NCI-H2107 (cell line): ENCODE measurements around the gene DOCK11.

Experiments used
- DNase-seq: peaks from one replicate; lab custom pipeline; 2025; lab: John Stamatoyannopoulos, UW

DOCK11 gene

DNA sequence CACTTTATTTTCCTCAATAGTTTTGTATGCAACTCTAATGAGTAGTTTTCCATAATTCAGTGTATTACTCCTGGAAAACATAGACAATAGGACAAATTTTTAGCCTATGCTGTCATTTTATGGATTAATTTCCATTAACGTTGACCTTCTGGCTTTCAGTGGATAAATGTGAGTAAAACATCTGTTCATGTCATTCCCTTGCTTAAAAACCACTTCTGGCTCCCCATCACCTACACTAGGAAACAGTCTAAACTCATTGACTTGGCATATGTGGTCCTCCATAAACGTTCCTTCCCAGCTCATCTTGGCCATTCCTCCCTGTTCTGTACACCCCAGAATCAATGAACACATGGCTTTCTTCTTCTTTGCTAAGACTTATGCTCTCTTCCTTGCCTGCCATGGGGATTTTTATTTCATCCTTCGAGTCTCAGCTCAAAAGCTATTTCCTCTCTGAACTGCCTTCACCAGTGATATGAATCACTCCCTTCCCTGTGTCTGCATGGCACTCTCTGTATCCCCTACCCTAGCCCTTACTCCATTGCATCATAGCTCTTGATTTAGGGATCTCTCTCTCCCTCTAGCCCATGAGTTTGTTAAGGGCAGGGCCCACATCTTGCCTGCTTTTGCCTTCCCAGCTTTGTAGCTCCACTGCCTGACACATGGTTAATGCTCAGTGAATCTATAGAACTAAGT lies 34.8 kb downstream of the DOCK11 start:
- DNase-seq, result no peak

DNA sequence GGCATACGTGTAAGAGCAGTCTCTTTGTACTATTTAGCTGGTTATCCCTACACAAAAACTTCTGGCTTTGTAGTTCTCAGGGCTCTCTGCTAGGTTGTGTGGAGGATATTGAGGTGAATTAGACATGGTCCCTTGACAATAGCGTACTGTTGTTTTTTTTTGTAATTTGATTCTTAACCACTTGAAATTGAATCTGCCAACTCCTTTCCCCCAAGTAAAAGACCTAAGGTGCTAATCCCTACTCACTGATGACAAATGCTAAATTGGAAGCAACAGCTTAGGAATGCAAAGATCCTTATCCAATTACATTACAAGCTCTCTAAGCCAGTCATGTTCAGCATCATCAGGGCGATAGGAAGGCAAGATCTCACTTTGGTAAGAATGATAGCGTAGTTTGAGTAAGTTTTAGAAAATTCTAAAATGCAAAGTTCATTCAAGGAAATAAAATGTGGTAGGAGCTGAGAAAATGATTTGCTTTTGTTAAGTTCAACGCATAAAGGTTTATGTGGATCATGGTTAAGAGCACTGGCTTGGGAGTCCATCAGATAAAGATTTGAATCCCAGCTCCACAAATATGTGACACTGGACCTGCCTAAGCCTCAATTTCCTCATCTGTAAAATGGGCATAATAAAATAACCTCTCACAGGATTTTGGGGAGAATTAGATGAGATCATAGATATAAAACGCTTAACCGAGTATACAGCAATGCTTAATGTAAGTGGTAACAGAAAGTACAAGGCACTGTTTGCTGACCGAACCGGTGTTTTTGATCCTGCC lies 39.3 kb downstream of the DOCK11 start:
- DNase-seq, result no peak

DNA sequence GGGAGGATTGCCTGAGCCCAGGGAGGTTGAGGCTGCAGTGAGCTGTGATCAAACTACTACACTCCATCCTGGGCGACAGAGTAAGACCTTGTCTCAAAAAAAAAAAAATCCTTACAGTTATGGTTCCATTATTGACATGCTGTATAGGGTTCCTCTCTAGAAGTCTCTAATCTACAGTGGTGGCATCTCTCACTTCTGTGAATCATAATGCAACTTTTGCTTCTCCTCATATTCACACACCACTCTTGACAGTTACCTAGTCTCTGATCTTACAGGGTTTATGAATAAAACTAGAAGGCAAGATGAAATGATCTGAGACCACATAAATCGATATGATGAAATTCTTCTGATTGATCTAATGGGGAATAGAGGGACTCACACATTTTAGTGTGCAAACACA lies 40.6 kb downstream of the DOCK11 start:
- no peak for DNase-seq

DNA sequence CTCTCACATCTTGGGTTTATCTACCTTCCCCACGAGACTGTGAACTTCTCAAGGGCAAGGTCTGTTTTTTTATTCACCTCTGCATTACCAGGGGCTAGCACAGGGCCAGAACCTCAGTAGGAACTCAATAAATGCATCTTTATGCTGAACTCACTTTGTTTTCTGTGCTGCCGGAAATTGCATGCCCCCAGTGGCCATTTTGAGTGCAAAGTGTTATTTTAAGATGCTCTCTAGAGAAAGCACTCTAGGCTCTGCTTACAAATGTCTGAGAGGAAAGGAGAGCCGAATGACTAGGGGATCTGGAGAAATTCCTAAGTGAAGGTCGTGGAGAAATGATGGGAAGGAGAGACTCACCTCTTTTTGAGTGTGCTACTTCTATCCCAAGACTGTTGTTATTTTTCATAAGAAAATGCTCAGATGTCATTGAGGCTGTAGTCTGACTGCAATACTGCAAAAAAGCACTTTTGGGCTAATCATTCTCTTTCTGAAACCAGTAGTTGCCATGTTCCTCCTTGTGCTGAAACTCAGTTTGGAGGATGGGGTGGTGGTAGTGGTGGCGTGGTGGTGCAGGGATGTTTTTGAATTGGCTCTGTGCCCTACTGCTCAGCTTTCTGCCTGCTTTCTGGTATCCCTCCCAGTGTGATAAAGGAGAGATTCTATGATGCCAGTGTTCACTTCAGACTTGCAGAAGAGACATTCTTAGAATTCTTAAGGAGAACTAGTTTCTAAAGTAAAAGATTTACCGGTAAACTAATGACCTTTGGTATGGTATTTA lies 41.3 kb downstream of the DOCK11 start:
- no peak for DNase-seq

DNA sequence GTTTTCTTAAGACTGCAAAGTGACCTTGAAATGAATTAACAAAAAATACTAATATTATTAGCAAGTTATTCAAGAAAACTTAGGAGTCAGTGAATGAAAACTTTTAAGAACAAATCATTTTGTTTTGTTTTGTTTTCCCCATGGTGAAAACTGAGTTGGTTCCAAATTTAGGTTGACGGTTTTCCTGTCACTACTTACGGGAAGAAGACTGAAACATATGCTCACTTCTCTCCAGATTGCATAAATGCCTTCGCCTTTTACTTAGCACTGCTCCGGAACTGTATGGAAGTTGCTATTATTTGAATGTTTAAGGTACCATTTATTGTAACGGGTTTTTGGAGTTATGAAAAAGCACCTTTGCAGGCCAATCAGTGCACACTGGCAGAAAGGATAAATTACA lies 42.8 kb downstream of the DOCK11 start:
- DNase-seq, result no peak

DNA sequence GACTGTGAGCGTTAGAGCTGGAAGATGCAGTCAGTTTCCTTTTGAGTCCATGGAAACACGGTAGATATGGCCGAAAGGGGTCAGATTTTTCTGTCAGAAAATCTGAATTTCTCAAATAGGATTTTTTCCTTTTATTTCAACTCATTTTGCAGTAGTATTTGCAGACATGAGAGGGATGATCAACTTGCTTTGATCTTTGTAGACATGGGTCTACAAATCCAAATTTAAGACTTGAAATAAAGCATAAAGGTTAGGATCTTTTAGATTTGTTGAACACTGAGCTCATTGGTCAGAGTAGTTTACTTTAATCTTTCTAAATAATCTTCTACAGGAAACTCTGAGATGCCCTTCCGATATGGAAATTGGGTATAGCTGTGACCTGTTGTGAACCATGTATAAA lies 44.7 kb downstream of the DOCK11 start:
- no peak for DNase-seq

DNA sequence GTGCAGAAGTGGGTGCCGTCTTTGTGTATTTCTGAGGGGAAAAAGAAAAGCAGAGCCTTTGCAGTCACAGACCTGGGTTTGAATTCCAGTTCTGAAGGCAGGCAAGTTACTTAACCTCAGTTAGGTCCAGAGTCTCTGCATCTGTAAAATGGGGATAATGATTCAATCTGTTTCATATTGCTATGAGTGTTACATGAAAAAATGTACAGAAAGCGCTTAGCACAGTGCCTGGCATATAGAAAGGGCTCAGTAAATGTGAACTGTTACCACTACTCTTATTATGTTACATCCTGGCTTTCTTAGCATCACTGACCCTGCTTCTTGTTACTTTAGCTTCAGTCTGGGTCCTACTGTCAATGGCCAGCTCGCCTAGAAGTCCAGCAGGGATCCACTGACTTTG lies 45.9 kb downstream of the DOCK11 start:
- DNase-seq, result no peak

DNA sequence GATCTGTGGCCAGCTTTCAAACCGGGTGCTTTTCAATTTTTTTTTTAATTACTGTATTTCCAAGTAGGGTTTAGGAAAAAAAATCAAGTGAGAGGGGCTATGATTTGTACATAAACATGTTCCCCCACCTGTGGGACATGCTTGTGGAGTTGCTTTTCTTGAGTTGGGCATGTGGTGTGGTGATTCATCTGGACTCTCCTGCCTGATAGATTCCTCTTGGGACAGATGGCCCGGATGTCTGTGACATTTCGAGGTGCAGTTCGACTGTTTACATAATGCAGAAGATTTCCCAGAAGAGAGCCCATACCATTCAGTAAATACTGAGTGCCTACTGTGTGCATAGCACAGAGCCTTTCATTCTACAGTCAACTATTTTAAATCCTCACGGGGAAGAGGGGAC lies 49.9 kb downstream of the DOCK11 start:
- no peak for DNase-seq

DNA sequence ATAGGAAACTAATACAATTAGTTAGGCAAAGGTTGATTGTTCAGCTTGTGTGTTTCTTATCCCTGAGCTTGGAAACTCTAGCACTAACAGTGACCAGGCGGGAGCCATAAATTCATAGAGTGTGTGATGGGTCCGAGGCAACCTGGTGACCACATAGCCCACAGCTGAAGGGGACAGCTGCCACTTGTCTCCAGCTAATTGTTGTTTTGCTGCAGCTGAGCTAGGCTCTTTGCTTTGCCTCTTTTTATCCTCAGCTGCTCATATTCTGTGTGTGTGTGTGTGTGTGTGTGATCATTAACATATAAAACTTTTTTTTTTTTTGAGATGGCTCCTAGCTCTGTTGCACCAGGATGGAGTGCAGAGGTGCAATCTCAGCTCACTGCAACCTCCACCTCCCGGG lies 53.2 kb downstream of the DOCK11 start:
- DNase-seq, result no peak

DNA sequence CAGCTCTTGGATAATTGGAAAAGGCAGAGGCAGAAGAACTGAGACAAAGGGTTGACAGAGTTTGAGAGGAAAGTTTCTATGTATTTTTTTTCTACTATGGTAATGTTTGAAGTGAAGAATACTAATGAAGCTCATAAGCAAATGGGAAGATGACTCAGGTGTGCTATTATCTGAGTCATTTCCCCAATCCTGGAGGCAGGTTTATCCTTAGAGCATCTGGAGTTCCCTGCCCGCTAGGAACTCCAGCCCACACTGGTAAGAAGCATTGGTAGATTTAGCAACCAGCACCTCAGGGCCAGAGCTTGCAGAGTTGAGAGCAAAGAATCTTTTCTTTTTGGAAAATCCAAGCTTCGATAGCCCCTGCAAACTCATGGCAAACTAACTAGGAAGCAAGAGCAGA lies 55.2 kb downstream of the DOCK11 start:
- no peak for DNase-seq

DNA sequence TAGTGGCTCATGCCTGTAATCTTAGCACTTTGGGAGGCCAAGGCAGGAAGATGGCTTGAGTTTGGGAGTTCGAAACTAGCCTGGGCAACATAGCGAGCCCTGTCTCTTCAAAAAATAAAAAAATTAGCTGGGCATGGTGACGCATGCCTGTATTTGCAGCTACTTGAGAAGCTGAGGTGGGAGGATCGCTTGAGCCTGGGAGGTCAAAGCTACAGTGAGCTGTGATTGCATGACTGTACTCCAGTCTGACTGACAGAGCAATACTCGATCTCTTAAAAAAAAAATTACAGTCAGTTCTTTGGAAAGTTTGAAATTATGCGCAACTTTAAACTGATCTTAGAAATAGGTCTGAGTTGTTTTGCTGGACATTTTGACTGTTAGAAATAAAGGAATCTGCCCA lies 55.8 kb downstream of the DOCK11 start:
- no peak for DNase-seq

DNA sequence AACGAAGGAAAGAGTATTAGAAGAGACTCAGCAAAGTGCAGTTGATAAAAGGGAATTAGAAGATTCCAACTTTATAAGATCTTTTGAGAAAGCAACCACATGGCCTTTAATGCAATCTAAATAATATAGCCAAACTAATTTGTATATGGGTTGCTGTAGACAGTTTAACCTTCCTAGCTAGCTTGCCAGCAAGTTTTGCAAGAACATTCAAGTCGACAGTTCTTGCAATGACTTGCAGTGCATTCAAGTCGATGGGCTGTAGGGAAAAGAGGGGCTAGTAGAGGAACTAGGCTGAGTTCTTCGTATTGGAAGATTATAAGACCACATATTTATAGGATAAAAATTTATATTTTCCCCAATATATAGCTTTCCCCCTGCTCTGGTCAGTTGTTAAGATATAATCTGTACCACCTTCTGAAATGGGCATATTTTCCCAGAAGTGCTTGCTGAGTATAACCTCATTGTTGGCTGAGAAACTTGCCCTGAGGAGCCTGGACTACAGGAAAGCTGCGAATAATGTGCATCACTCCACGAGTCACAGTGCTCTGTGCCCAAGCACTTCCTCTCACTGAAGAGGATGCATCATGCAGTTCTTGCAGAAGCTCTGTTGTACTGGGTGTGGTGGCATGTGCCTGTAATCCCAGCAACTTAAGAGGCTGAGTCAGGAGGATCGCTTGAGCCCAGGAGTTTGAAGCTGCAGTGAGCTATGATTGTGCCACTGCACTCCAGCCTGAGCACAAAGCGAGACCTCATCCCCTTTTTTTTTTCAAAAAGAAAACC lies 56.7 kb downstream of the DOCK11 start:
- DNase-seq, result no peak

DNA sequence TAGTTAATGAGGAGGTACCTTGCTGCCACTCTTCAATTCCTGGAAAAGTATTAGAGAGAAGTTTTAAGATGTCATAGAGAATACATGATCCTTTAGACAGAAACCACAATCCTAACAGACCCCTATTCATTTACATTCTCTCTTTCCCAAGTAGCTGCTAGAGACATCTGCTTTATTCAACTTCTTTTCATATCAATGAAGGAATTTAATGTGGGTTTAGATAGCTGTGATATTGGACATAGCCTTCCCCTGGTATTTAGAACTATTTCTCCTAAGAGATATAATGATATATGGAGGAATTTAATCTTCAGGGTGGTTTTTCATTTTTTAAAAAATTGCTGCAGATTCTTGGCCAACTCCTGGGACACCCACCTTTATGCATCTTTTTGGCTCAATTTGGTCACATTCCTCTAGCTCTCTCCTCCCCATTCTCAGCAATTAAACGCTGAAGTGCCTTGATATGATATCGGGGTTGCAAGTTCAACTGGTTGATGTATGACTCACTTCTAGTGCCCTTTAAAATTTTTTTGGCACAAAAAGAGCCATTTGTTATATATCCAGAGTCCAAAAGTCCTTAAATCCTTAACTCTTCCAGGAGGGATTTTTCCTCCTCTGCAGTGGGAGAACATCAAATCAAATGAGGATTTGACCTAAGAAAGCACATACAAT lies 57.6 kb downstream of the DOCK11 start:
- DNase-seq, result no peak

DNA sequence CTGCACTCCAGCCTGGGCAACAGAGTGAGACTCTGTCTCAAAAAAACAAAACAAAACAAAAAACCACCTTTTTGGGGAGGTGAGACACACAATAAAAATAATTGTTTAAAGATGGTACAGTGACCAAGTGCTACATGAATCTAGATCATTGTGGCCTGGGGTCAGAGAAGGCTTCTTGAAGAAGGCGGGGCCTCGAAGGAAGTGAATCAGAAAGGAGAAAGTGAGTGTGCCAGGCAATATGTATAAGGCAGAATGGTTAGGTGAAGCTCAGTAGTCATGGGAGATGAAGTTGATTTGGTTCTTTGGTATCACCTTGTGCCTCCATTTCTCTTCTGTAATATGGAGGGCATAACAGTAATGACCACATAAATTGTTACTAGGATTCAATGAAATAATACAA lies 58.9 kb downstream of the DOCK11 start:
- no peak for DNase-seq

DNA sequence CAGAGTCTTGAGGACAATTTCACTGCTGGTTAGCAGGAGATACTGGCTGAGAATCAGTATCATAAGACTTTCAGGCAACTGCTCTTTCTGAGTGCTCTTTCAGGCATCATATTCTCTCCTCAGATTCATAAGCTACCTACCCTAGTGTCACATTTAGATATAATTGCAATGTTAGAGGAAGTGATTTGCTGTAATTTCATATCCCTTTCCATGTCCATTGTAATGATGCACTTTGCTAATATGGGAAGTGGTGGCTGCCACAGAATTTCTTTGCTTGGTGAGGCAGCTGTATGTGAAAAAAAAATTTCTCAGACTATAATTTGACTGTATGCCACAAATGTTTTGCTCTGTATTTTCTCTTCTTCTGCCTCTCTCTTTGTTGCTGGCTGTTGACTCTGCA lies 63.3 kb downstream of the DOCK11 start:
- DNase-seq, result no peak

DNA sequence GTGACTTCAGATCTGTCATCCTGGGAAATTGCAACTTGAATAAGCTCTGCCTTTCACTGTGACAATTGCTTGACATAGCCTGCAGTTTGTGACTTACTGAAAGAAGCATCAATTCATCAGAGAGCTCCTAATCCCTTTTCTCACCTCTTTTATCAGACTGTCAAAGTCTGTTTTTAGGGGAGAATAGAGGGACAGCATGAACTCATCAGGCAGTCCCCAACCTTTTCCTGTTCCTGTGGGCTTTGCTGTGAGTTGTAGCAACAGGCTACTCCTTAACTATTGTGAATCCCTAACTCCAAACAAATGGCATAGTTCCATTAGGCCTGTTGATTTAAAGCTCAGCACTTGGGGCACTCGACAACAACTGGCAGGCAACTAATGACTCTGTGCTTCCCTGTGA lies 64.9 kb downstream of the DOCK11 start:
- DNase-seq, result no peak

DNA sequence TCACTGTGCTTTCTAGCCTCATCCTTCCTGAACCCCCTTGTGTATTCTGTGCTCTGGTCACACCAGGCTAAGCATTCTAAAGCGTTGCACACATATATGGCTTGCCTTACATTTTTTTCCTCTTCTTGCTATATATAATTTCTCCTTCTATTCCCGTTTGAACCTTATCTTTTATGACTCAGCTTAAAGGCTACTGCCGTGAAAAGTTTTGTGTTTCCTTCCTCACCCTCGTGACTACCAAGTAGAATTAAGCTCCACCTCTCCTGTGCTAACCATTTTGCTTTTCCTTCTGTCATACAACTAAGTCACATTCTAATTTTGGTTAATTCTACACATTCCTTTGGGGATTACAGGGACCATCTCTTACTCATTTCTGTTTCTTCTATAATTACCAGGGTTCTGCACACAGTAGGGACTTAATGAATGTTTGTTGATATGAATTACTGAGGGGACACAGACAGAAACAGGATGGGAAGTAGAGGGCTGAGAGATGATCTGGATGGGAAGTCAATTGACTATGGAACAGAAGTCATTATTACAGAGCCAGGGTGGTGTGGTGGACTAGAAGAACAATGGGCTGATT lies 67.1 kb downstream of the DOCK11 start:
- DNase-seq, result no peak

DNA sequence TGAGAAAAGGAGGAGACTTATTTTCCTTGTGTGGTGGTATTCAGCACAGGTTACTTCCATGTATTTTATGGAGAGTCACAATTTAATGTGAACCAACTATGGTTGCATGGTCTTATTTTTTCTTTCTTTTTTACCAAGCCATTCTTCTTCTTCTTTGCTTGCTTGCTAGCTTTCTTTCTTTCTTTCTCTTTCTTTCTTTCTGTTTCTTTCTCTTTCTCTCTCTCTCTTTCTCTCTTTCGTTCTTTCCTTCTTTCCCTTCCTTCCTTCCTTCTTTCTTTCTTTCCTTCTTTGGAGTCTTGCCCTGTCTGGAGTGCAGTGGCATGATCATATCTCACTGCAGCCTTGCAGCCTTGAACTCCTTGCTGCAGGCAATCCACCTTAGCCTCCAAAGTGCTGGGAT lies 68.9 kb downstream of the DOCK11 start:
- DNase-seq, result no peak

DNA sequence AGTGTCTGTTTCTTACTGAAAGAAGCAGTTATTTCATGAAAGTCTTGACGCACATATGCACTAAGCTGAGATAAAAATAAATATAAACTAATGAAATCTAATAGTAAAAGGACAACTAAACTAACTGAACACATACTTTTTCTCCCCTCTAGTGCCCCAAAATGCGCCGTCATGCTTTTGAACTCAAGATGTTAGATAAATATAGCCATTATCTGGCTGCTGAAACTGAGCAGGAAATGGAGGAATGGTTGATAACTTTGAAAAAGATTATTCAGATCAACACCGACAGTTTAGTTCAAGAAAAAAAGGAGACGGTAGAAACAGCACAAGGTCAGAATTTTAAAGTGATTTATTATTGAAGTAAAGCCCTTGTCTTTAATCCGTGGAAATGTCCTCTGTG lies 70.2 kb downstream of the DOCK11 start:
- DNase-seq, result no peak

DNA sequence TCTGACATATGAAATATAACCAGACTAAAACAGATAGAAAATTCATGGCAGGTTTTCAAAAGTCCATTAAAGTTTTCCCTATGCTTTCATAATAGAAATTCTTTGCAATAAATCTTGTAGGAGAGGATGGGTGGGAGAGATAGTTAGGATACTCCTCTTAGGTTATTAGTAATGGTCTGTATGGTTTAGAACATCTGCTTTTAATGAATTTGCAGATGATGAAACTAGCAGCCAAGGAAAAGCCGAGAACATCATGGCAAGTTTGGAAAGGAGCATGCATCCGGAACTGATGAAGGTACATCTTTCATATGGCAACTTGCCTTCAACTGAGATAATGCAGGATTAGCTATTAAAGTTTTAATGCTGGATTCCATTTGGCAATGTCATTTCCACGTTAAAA lies 70.7 kb downstream of the DOCK11 start:
- DNase-seq, result no peak

DNA sequence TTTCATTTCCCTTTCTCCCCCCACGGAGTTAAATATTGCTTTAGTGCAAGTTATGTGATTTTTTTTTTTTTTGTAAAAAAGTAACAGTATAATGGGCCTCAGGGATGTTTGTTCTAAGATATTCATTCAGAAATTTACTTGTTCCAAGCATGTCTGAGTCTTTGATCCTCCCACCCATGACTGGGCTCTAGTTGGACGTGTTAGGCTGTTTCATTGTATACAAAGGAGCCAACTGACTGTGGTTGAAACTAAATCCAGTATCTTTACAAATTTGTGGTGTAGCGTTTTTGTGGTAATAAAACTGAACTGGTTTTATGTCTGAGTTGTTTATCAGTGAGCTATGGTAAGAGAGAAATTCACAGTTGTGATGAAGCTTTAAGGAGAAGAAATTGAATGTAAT lies 74.1 kb downstream of the DOCK11 start:
- DNase-seq, result no peak
